Measurements from ENCODE around the gene ONECUT1.

Gene ONECUT1

DNA sequence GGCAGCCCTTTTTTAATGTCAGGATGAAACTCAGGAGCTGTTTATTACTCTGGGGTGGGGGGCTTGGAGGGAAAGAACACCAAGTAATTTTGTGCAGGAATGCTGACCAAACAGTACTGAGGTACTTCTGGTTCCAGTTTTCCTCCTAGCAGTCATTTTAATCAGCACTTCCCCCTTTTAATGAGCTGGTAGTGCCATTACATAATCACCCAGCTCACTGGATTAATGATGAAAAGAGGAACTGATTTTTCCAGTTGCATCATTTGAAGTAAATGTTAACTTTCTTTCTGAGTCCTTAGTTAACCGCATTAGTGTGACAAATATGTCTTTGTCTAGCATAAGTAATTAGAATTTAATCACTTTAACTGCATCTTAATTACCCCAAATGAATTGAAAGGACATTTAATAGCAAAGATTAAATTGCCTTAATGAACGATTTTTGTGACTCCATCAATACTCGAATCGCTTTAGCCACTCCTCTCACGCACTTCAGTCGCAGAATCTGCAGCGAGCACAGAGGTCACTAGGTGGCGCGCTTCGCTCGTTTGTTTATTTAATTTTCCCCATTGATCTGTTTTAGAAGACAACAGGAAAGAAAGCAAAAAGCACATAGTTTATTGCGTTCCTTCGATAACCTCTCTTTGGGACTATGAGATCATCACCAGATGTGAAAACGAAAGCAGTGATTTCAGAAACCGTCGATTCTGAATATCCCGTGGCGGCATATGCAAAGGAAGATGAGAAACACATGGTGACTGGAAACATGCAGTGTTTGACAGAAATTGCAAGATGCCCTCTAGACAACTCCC, 9.8 kb downstream of the ONECUT1 start:
- DNase-seq, result peak; percentile 52 to 63

DNA sequence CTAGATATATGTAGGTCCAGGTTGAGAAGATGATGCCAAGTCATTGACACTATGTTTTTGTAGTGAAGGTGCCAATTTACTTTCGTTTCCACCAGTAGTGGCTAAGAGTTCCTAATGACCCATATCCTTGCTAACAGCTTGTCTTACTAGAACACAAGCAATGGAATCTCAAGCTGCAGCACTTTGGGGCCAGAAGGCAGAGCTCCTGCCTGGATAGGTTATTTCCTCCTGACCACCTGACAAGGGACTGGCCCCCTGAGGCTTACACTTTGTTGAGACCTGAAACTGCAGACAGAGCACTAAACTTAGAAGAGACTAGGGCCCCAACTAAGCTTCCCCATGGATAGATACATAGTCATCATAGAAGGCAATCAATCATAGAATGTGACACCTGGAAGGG, 11.7 kb downstream of the ONECUT1 start:
- no peak for DNase-seq

DNA sequence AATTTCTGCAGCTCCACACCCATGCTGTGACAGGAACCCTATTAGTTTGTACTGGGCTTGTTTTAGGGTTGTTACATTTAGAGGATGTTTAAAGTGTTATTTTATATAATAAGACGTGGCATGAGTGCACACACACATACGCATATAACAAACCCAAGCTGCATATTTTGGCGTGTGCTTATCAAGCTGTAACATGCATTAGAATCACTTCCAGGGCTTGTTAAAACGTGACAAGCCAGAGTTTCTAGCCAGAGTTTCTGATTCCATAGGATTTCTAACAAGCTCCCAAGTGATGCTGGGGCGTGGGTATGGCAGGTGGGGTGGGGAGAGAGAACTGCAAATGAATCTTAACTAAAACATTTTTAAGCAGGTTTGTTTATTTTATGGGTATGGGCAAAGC, 17.4 kb downstream of the ONECUT1 start:
- DNase-seq, result no peak

DNA sequence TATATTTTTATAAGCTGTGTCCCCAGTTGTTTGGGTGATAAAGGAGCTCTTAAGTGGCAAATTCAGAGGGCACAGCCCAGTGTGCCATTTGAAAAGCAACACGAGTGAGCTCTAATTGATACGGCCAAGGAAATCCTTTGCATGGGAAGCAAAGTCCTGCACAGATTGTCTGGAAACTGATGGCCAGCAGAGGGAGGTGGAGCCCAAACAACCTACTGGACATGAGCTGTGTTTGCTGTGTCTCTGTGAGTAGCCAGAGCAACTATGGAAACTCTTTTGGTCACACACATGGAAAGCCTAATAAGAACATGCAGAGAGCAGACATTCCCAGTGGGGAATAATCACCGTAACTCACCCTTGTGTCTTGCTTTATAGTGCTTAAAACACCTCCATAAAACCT, 24.4 kb downstream of the ONECUT1 start:
- no peak for DNase-seq

DNA sequence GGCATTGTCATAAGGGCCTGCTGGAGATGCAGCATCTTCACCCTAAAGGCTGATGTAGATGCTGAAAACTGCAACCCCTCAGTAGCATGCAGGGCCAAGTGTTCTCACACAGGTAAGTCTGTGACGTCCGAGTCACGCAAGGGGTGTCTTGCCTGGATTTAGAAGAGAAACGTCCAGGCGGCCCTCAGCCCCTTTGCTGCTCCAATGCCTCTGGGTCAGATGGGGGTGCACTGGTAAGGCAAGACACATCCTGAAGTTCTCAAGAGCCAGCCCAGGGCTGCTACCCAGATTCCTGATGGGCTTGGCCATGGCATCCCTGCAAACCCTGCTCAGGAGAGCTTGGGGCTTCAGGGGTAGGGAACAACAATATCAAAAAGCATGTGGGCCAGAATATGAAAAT, 25.4 kb downstream of the ONECUT1 start:
- DNase-seq, result no peak

DNA sequence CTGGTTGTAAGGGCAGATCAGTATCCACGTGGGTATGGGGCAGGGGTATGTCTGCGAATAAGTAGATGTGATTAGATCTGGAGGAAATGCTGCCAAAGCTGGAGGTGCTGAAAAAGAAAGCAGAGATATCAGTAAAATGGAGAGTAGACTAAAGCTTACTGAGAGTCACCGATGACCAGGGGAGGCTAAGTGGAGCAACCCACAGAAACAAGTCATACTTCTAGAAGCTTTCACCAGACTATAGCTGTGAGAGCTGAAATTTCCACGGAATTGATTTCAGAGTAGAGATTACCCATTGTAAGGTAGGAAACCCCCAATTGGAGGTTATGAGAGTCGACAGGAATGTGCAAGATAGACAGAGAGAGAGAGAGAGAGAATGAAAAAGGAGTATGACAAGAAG, 27.5 kb downstream of the ONECUT1 start:
- DNase-seq, result no peak

DNA sequence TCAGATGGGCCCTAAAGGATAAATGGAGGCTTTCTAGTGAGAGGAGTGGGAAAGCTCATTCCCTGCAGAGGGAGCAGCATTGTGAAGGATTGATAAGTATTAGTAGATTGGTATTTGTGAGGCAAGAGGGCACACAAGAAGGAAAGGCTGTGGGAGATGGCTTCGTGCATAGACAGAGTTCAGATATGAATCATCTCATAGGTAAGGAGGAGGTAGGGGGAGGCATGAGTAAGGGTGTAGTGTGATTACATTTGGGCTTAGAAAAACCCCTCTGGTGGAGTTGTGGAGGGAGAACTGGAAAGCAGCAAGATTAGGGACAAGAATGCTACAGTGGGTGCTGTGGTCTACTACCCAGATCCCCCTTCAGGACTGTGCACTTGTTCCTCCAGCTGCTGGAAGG, 29.6 kb downstream of the ONECUT1 start:
- DNase-seq, result no peak

DNA sequence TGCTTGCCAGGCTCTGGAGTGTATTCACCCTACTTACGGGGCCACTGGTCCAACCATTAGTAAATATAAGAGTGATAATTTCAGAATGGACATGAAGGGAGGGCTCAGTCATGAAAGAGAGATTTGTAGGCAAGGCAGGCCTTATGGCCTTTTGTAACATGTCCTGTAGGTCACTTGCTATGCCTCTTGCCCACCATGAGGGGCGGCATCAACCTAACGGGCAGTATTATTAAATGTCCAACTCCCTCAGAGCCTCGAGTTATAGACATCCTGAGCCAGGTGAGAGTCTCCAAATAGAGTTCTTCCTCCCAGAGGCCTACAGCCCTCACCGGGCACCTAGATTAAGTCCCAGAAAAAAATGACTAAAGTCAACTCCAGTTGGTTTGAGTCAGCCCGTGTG, 30.2 kb downstream of the ONECUT1 start:
- DNase-seq, result no peak

DNA sequence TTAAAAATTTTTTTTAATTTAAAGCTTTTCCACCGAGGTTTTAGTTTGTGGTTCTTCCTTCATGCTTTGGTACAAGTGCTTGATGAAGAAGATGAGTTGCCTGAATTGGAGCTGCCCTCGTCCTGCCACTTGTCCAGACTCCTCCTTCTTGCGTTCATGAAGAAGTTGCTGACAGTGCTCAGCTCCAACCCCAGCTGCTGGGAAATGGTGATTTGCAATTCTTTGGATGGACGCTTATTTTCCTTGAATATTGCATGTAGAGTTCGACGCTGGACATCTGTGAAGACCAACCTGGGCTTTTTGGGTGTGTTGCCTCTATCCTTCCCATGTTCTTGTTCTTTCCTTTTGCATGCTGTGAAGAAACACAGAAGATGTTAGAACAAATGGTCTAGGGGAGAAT, 32.6 kb downstream of the ONECUT1 start:
- no peak for DNase-seq

DNA sequence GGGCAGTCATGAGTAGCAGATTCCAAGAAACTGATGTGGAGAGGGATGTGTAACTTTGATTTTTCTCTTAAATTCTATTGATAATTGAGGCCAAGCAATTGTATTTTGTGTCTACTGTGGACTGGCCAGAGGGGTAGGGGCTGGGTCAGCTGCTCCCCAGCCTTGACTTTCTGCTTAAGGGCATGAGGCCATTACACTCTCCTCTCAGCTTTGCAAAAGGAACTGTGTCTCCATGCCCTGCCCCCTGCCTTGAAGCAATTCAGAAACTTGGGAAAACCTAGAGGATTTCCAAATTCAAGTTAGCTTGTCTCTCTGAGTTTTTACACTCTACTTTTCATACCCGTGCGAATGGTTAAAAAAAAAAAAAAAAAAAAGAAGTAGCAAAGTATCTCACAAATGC, 38.6 kb downstream of the ONECUT1 start:
- DNase-seq, result no peak

DNA sequence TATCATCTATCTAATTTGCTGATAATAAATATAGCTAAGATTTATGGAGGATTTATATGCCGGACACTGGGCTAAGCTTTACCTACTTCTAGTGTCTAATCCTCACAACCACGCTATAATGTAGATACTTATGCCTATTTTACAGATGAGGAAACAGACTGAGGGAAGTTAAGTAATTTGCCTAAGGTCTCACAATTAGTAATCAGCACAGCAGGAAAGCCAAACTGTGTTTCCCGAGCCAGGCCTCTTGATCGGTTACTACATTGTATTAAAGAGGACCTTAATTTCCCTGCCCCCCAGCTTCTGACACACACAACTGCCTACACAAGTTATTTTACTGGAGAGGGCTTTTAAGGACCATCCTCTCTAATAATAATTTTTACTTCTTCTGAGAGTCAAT, 40.9 kb downstream of the ONECUT1 start:
- no peak for DNase-seq

DNA sequence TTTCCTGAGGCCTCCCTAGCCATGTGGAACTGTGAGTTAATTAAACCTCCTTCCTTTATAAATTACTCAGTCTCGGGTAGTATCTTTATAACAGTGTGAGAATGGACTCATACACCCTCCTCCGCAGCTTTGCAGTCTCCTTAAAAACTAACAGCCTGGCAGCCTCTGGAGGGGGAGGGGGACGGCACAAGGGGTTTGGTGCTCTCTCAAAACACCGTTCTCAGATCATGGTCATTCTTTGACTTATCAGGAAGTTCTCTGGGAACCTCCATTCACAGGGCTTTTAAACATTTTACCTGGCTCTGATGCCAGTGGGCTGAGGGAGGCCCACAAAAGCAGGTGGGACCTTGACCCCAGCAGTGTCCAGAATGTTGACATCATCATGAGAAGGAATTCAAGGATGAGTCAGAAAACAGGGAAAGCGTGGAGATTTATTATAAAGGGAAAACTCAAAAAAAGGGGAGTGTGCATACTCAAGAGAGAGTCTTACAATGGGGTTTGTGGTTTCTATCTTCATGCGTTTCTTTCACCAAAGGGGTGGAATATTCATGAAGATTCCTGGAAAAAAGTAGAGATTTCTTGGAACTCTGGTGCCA, 43.9 kb downstream of the ONECUT1 start:
- DNase-seq, result no peak

DNA sequence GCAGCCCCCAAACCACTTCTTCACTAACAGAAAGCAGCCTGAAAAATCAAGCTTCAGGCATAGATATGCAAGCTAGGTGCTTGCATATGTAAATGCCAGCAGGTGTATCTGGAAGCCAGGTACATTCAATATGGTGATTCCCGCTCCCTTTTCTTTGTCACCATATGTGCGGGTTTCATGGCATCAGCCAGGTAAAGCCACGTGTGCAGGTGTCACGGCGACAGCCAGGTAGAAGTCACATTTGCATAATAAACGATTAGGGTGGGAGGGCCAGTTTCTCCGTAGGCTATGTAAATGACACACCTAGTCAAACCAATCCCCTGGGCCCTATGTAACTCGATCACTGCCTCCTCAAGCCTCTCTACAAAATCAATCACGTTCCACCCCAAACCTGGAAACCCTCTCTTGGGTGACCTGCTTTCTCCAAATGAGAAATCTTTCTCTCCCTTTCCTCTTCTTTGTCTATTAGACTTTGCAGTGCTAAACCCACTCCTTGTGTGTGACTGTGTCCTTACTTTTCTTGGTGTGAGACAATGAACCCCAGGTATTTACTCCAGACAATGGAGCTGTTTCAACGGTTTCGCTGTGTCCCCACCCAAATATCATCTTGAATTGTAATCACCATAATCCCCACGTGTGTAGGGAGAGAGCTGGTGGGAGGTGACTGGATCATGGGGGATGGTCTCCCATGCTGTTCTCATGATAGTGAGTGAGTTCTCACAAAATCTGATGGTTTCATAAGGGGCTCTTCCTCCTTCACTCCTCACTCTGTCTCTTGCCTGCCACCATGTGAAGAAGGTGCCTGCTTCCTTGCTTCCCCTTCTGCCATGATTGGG, 44.6 kb downstream of the ONECUT1 start:
- DNase-seq, result no peak

DNA sequence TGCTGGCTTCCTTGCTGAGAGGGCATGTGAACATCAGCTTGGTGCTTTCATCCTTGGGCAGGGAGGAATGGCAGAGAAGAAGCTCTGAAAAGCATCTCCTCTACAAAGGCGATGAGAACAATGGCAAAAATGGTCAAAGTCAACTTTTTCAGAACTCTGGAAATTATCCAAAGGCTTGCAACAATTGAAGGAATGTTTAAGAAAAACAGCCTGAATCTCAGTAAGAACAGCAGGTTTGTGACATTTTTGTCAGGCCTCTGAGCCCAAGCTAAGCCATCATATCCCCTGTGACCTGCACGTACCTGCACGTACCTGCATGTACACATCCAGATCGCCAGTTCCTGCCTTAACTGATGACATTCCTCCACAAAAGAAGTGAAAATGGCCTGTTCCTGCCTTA, 51.8 kb downstream of the ONECUT1 start:
- no peak for DNase-seq

DNA sequence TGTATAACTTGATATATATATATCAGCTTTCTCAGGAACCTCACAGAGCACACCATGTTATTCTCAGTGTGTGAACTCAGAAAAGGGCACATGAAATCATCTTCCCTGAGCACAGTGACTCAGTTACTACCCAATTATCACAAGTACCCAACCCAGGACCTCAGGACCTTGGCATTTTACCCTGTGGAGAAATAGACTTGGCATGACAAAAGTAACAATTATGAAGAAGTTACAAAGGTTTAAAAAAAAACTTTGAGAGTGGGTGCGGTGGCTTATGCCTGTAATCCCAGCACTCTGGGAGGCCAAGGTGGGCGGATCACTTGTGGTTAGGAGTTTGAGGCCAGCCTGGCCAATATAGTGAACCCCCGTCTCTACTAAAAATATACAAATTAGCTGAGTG, 52.4 kb downstream of the ONECUT1 start:
- DNase-seq, result no peak

DNA sequence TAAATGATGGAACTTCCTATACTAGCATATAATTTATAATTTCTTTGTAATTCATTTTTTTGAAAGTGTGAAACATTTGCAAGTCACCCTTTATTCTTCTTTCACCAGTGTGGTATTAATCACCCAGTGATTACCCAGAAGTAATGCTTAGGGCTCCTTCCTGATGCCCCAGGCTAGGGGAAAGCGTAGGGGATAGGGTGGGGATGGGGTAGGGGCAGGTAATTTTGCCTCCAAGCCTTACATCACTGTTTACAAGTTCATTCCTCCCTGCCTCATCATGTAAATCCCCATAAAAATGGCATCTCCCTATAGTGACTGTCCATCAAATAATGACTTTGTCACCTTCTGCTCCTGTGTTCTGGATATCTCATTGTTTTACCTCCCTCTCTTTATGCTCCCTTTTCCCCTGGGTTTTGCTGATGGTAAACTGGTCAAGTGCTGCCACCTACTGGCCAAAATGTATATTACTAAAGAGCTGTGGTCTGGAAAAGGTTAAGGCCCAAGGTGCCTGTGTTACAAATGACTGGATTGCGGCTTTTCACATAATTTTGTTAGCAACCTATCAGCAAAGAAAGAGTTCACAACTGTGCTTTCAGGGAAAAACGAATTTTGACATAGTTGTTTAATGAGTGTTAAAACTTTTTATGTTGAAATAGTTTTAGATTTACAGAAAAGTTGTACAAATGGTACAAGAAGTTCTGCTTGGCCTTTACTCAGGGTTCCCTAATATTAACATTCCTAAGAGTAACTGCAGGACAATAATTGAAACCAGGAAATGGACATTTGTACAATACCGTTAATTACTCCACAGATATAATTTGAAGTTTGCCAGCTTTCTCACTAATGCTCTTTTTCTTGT, 54.7 kb downstream of the ONECUT1 start:
- peak; percentile 58 to 81 for DNase-seq

DNA sequence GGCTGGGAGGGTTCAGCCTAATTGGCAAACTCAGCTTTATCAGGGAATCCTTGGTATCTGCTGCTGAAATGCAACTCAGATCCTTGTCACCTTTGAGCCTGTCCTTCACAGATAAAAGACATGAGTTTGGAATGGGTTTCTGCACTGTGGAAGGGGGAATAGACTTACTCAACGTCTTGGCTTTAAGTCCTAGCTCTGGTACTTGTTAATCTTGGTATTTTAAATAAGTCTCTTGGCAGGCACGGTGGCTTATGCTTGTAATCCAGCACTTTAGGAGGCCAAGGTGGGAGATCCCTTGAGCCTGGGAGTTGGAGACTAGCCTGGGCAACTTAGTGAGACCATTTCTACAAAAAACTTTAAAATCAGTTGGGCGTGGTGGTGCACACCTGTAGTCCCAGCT, 55.8 kb downstream of the ONECUT1 start:
- no peak for DNase-seq

DNA sequence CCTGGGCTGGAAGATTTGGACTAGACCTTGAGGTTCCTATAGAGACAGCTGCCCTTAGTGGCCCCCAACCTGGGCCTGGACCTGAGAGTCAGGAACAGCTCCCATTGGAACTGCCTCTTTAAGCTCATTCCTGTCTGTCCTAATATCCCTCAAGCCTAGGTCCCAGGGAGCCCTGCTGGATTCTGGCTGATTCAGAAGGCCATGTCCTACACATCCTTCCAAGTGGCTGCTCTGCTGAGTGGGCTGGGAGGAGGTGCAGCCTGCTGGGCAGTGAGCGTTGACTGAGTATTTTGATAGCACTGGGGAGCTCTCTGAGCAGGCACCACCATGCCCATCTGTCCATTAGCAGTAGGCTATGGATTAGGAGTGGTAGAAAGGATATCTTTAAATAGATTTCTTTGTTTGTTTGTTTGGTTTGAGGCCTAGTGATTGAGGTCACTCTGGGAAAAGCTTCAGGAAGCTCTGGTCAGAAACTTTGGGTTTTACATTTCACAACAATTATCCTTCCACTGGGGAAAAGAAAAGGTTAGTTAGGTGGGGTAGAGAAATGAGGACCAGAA, 56.4 kb downstream of the ONECUT1 start:
- DNase-seq, result no peak

DNA sequence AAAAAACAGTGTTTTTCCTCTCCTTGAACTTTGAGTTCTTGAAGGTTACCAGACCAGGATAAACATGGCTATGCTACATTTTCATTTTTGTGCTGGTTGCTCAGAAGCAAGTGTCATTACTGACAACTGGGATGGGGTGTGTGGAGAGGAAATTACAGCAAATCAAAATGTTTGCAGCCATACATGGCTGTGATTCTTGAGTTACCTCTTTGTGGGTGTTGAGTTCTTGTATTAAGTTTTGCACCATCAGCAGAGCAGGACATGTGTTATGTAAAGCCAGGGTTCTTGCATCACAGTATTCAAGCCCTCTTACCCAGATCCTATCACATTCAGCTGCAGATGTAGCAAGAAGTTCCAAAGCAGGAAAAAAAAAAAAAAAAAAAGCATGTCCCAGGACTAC, 57.0 kb downstream of the ONECUT1 start:
- DNase-seq, result no peak

DNA sequence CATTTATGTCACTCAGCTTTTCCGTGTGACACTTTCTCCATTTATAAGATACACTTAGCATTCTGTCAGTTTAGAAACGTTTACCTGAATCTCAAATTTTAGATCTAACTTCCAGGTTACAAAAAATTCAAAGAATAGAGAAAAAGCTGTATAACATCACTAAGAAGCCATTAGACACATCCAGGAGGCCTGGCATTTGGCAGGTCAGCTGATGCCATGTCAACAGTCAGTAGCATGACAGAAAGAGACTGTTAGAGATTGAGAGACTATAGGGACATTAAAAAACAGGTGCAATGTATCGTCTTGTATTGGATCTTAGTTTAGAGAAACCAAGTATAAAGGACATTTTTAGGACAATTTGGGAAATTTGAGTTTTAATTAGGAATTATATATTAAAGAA, 57.6 kb downstream of the ONECUT1 start:
- DNase-seq, result no peak

DNA sequence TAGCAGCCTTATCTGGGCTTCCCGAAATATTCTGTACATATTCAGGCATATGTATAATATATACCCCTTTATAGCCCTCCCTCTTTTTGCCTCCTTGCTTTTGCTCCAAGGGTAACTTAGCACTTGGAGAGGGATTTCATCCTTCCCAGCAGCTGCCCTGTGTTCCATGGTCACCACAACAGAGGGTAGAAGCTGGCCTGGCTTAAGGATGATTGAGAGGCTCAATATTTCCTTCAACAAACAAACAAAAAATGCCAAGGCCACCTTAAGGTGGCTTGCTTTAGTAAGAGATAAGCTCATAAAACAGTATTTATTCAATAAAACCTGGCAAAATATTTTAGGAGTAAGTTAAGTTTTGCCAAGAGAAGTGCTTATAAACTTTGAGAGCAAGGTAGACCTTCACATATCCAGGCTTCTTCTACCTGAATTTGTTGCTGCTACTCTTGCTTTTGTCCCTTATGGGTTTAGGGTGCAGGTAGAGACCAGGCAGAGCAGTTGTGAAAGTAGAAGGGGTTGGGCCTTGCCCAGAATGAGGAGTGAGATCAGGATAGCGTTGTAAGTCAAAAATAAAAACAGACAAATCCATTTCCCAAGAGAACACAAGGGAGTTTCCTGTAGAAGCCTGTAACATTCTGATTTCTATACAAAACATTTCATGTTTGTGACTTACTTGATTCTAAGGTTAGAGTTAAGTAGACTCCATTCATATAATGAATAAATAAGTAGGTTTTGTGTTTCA, 58.2 kb downstream of the ONECUT1 start:
- DNase-seq, result no peak

DNA sequence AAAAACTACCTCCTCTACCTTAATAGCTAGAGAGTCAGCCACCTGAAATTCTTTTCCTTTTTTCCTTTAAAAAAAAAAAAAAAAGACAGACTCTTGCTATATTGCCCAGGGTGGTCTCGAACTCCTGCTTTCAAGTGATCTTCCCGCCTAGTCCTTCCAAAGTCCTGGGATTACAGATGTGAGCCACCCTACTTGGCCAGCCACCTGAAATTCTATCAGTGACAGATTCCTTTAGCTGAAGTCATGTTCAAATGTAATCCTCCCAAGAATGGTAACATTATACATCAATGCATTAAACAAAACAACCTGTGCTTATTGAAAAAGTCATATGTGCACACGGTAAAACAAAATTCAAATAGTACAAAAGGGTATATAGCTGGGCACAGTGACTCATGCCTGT, 59.1 kb downstream of the ONECUT1 start:
- no peak for DNase-seq

Measured in activated CD4-positive, alpha-beta T cell treated with anti-CD3 and anti-CD28 coated beads for 4 hours (primary cell).